ENCODE measurements around the gene CFAP47.
"Not testable (repeated sequence)": the region's sequence is repeated elsewhere in the genome, so short reads cannot be mapped to it uniquely, and the experiment has no call there.

The CFAP47 gene

GRCh38 chrX:36218801-36219200, 299.3 kb downstream of the CFAP47 start:
- TF ChIP-seq CTCF (IDR thresholded peaks at IDR 0.05; ENCODE audit: insufficient read depth, low read length, missing control alignments) = no peak
- ChIA-PET POLR2A (no interaction called here), CTCF (no interaction called here)
- H3K4me3 ChIP-seq (ENCODE audit: low read depth, low read length) = no peak overlapping the region
- DNase-seq (ENCODE audit: low read depth, low spot score) = no peak

GRCh38 chrX:36234840-36235528, 315.4 kb downstream of the CFAP47 start:
- DNase-seq (ENCODE audit: low read depth, low spot score); POLR2A ChIA-PET; CTCF ChIA-PET; H3K4me3 ChIP-seq (ENCODE audit: low read depth, low read length): not testable (repeated sequence)

GRCh38 chrX:36241397-36241796, 321.9 kb downstream of the CFAP47 start:
- no peak for TF ChIP-seq CTCF (IDR thresholded peaks at IDR 0.05; ENCODE audit: insufficient read depth, low read length, missing control alignments)
- no peak overlapping the region for H3K4me3 ChIP-seq (ENCODE audit: low read depth, low read length)
- DNase-seq (ENCODE audit: low read depth, low spot score) = no peak
- ChIA-PET POLR2A (no interaction called here), CTCF (no interaction called here)

GRCh38 chrX:36266155-36266554, 346.6 kb downstream of the CFAP47 start:
- CTCF ChIA-PET = no interaction called here
- TF ChIP-seq CTCF (IDR thresholded peaks at IDR 0.05; ENCODE audit: insufficient read depth, low read length, missing control alignments) = no peak
- DNase-seq (ENCODE audit: low read depth, low spot score) = no peak
- POLR2A ChIA-PET = no interaction called here
- no peak overlapping the region for H3K4me3 ChIP-seq (ENCODE audit: low read depth, low read length)

- TF ChIP-seq CTCF (IDR thresholded peaks at IDR 0.05; ENCODE audit: insufficient read depth, low read length, missing control alignments) = no peak
- no peak overlapping the region for H3K4me3 ChIP-seq (ENCODE audit: low read depth, low read length)
- POLR2A ChIA-PET = no interaction called here
- DNase-seq (ENCODE audit: low read depth, low spot score) = no peak
- CTCF ChIA-PET = no interaction called here
These were observed 390.6 kb downstream of the CFAP47 start for GRCh38 chrX:36310136-36310535.

GRCh38 chrX:36314303-36314702, 394.8 kb downstream of the CFAP47 start:
- ChIA-PET CTCF (no interaction called here), POLR2A (no interaction called here)
- TF ChIP-seq CTCF (IDR thresholded peaks at IDR 0.05; ENCODE audit: insufficient read depth, low read length, missing control alignments) = no peak
- H3K4me3 ChIP-seq (ENCODE audit: low read depth, low read length) = no peak overlapping the region
- no peak for DNase-seq (ENCODE audit: low read depth, low spot score)

- no peak for DNase-seq (ENCODE audit: low read depth, low spot score)
- CTCF ChIA-PET = no interaction called here
- H3K4me3 ChIP-seq (ENCODE audit: low read depth, low read length) = no peak overlapping the region
- no peak for TF ChIP-seq CTCF (IDR thresholded peaks at IDR 0.05; ENCODE audit: insufficient read depth, low read length, missing control alignments)
- POLR2A ChIA-PET = no interaction called here
These were observed 415.0 kb downstream of the CFAP47 start for GRCh38 chrX:36334572-36334971.

All from AG04449 (cell line).